ENCODE measurements around the gene P2RX6.

Gene P2RX6

GRCh38 chr22:21064917-21065864 is 50.2 kb downstream of the P2RX6 start:
- Histone ChIP-seq H3K9me3 (no peaks in the 10 kb centered on the region), H3K4me3 (no peak overlapping the region), H3K27ac (no peak overlapping the region), H3K27me3 (peaks cover 0 to 10% of the 10 kb centered on the region in 2 donors), H3K36me3 (no peaks in the 10 kb centered on the region), H3K4me1 (no peaks in the 10 kb centered on the region)
- no peak for DNase-seq
- intact Hi-C loops (cut with DNase I; ENCODE audit: low total_unique reads) = no loop called here
- TF ChIP-seq, protein P1, sequence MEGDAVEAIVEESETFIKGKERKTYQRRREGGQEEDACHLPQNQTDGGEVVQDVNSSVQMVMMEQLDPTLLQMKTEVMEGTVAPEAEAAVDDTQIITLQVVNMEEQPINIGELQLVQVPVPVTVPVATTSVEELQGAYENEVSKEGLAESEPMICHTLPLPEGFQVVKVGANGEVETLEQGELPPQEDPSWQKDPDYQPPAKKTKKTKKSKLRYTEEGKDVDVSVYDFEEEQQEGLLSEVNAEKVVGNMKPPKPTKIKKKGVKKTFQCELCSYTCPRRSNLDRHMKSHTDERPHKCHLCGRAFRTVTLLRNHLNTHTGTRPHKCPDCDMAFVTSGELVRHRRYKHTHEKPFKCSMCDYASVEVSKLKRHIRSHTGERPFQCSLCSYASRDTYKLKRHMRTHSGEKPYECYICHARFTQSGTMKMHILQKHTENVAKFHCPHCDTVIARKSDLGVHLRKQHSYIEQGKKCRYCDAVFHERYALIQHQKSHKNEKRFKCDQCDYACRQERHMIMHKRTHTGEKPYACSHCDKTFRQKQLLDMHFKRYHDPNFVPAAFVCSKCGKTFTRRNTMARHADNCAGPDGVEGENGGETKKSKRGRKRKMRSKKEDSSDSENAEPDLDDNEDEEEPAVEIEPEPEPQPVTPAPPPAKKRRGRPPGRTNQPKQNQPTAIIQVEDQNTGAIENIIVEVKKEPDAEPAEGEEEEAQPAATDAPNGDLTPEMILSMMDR (IDR thresholded peaks at IDR 0.05) = no peak

- TF ChIP-seq, protein P1 (IDR thresholded peaks at IDR 0.05) = no peak
- no peaks in the 10 kb centered on the region for H3K9me3 ChIP-seq
- H3K36me3 ChIP-seq = no peaks in the 10 kb centered on the region
- H3K4me3 ChIP-seq = no peak overlapping the region
- peaks cover 0 to 10% of the 10 kb centered on the region in 2 donors for H3K27me3 ChIP-seq
- H3K27ac ChIP-seq = no peak overlapping the region
- intact Hi-C loops (cut with DNase I; ENCODE audit: low total_unique reads) = no loop called here
- DNase-seq = no peak
- H3K4me1 ChIP-seq = no peaks in the 10 kb centered on the region
These were observed 52.3 kb downstream of the P2RX6 start for GRCh38 chr22:21067075-21067900.

DNA sequence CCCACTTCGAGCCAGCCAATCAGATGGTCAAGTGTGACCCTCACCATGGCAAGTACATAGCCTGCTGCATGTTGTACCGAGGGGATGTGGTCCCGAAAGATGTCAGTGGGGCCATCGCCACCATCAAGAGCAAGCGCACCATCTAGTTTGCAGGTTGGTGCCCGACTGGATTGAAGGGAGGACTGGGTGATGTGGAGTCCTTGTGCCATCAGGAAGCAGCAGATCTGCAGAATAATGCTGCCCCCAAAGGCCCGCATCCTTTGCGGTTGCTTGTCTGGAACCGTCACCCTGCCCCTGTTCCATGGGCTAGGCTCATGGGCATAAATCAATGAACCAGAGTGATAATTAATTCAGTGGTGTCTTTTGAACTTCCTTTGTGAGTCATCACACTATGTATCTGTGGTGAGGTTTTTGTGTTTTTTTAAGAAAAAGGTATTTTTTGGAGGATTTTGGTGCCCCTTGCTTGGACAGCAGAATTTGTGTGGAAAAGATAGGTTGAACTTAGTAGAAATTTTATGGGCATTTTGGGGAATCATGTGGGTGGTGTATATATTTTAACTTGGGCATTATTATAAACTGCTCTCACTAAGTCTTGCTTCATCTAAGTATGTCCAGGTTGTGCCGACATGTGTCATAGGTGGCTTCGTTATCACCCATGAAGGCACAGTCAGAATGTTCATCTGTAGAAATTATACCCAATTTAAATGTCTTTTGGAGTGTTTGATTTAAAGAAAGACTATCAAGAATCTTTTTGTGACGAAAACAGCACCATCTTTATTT is 53.1 kb downstream of the P2RX6 start:
- no peaks in the 10 kb centered on the region for H3K36me3 ChIP-seq
- no peak overlapping the region for H3K27ac ChIP-seq
- no peak overlapping the region for H3K4me3 ChIP-seq
- TF ChIP-seq, protein P1 (IDR thresholded peaks at IDR 0.05) = no peak
- DNase-seq = no peak
- intact Hi-C loops (cut with DNase I; ENCODE audit: low total_unique reads) = no loop called here
- no peaks in the 10 kb centered on the region for H3K9me3 ChIP-seq
- H3K4me1 ChIP-seq = no peaks in the 10 kb centered on the region
- H3K27me3 ChIP-seq = peaks cover 0 to 10% of the 10 kb centered on the region in 2 donors

- H3K27ac ChIP-seq = no peak overlapping the region
- peaks cover 0 to 10% of the 10 kb centered on the region in 2 donors for H3K27me3 ChIP-seq
- H3K9me3 ChIP-seq = no peaks in the 10 kb centered on the region
- no peak overlapping the region for H3K4me3 ChIP-seq
- intact Hi-C loops (cut with DNase I; ENCODE audit: low total_unique reads) = no loop called here
- H3K36me3 ChIP-seq = no peaks in the 10 kb centered on the region
- TF ChIP-seq, protein P1 (IDR thresholded peaks at IDR 0.05) = no peak
- H3K4me1 ChIP-seq = no peaks in the 10 kb centered on the region
- DNase-seq = no peak
These were observed 53.8 kb downstream of the P2RX6 start for GRCh38 chr22:21068681-21069276.

DNA sequence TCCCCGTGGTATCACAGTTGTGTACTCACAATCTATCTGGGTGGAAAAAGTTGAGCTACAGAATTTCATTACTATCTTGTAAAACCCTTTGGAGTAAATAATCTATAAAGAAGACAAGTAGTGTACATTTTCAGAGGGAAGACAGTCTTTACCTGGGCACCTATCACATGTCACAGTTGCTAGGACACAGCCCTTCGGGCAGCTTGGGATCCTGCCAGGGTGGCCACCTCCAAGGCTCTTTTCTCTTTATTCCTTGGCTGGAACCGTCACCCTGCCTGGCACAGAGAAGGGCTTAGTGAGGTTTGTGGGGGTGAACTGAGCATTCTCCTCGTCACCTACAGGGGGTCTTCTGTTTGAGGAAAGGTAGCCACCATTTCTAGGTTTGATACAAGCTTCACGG is 54.4 kb downstream of the P2RX6 start:
- Histone ChIP-seq H3K27me3 (peaks cover 0 to 10% of the 10 kb centered on the region in 2 donors), H3K9me3 (no peaks in the 10 kb centered on the region), H3K36me3 (no peaks in the 10 kb centered on the region), H3K4me3 (no peak overlapping the region), H3K27ac (no peak overlapping the region), H3K4me1 (no peaks in the 10 kb centered on the region)
- no peak for DNase-seq
- intact Hi-C loops (cut with DNase I; ENCODE audit: low total_unique reads) = no loop called here
- TF ChIP-seq, protein P1 (IDR thresholded peaks at IDR 0.05) = no peak
